Coronary artery (tissue), 2 donors: ENCODE measurements around the gene RITA1.
A peak's percentile ranks its signal among the peaks of the same experiment; 100 is the strongest.

Experiments
- DNase-seq: peaks from one replicate; pipeline ENCODE4 v3.0.0-alpha.2; 2017; ENCODE audit warnings: low spot score
- H3K27ac ChIP-seq, 2 donors: fragments of 200-600 bp; sonication (generic); one replicate each; pipeline ENCODE4 v1.5.1; 2016 to 2019
- H3K4me3 ChIP-seq: fragments of 200-600 bp; sonication (generic); 2 replicates; pipeline ENCODE4 v1.5.1; 2016; ENCODE audit warnings: mild to moderate bottlenecking, moderate library complexity
- CTCF ChIP-seq: fragments of 200-600 bp; sonication (generic); IDR thresholded peaks from one replicate; pipeline ENCODE4 v1.5.1; 2019; ENCODE audit warnings: antibody characterized with exemption

Gene RITA1

GRCh38 chr12:113237748-113238147 lies 52.2 kb downstream of the RITA1 start:
- TF ChIP-seq CTCF, result no peak
- H3K27ac ChIP-seq, result peak overlapping the region; percentile 85

GRCh38 chr12:113238309-113238708 lies 52.8 kb downstream of the RITA1 start:
- DNase-seq, result no peak
- H3K4me3 ChIP-seq, result no peak overlapping the region
- no peak for TF ChIP-seq CTCF
- H3K27ac ChIP-seq, result peak overlapping the region; percentile 85

More at GRCh38 chr12:113237748-113238147, 52.2 kb downstream of the RITA1 start:
- no peak for DNase-seq
- no peak overlapping the region for H3K4me3 ChIP-seq

- no peak for DNase-seq
- no peak for TF ChIP-seq CTCF
- Histone ChIP-seq H3K4me3 (peak overlapping the region; percentile 32), H3K27ac (peak overlapping the region; percentile 85)
Measured at GRCh38 chr12:113239288-113239771, 53.8 kb downstream of the RITA1 start.

- TF ChIP-seq CTCF, result no peak
- H3K4me3 ChIP-seq, result peak overlapping the region; percentile 32
- no peak for DNase-seq
Measured at GRCh38 chr12:113239811-113240331, 54.4 kb downstream of the RITA1 start.

GRCh38 chr12:113240395-113240794 lies 54.9 kb downstream of the RITA1 start:
- Histone ChIP-seq H3K4me3 (no peak overlapping the region), H3K27ac (peak overlapping the region; percentile 85)
- no peak for DNase-seq
- TF ChIP-seq CTCF, result no peak

More at GRCh38 chr12:113239811-113240331, 54.4 kb downstream of the RITA1 start:
- peak overlapping the region; percentile 85 for H3K27ac ChIP-seq

- H3K27ac ChIP-seq, result peak overlapping the region; percentile 85 to 89
- TF ChIP-seq CTCF, result no peak
- H3K4me3 ChIP-seq, result no peak overlapping the region
- DNase-seq, result no peak
Measured at GRCh38 chr12:113241191-113242025, 55.9 kb downstream of the RITA1 start.
